GM12878 (cell line): Measurements from ENCODE around the gene ZNF626. TPM values are rescaled to one million over a fixed set of nuclear protein-coding genes. Genes with fewer than 3 reads are reported as not detected.
A peak's percentile ranks its signal among the peaks of the same experiment; 100 is the strongest.

Source experiments
- CBX5 ChIP-seq: sonication (generic); IDR thresholded peaks from 2 replicates; pipeline ENCODE4 v1.6.1; 2016; ENCODE audit warnings: low read depth, moderate library complexity, mild to moderate bottlenecking, inconsistent platforms
- DPF2 ChIP-seq: fragments of 450-650 bp; IDR thresholded peaks from 2 replicates; pipeline ENCODE4 v1.6.1; 2017; ENCODE audit warnings: mild to moderate bottlenecking
- ETV6 ChIP-seq, 2 experiments: fragments of 450-650 bp in 1 of 2; IDR thresholded peaks in 1 of 2; conservative IDR thresholded peaks in 1 of 2; 2 replicates each; pipeline ENCODE4 v1.6.1; 2014; ENCODE audit warnings: antibody characterized with exemption in 1 of 2, borderline replicate concordance in 1 of 2, low read depth in 1 of 2, mild to moderate bottlenecking in 1 of 2, moderate library complexity in 1 of 2
- FOS ChIP-seq: IDR thresholded peaks from 3 replicates; pipeline ENCODE4 v1.6.1; 2011; ENCODE audit warnings: borderline replicate concordance; ENCODE audit not compliant: insufficient read length; ENCODE audit errors: extremely low read depth
- GABPA ChIP-seq: IDR thresholded peaks from 2 replicates; pipeline ENCODE4 v1.6.1; 2014; ENCODE audit warnings: antibody characterized with exemption, low read depth, mild to moderate bottlenecking, inconsistent platforms
- JUND ChIP-seq: IDR thresholded peaks from 2 replicates; pipeline ENCODE4 v1.6.1; 2012; ENCODE audit warnings: low read depth, mild to moderate bottlenecking, low read length, improper control_type of control experiment, moderate library complexity
- POLR2A ChIP-seq: IDR thresholded peaks from 2 replicates; pipeline ENCODE4 v1.6.1; 2011; ENCODE audit warnings: low read depth, mild to moderate bottlenecking, low read length
- SIX5 ChIP-seq: IDR thresholded peaks from 2 replicates; pipeline ENCODE4 v1.6.1; 2011; ENCODE audit warnings: mild to moderate bottlenecking, low read depth, low read length, moderate library complexity; ENCODE audit not compliant: severe bottlenecking
- SMAD1 ChIP-seq: fragments of 450-650 bp; IDR thresholded peaks from 2 replicates; pipeline ENCODE4 v1.6.1; 2018; ENCODE audit warnings: mild to moderate bottlenecking, low read depth; ENCODE audit not compliant: partially characterized antibody
- SRF ChIP-seq, 2 experiments: IDR thresholded peaks; 2 replicates each; pipeline ENCODE4 v1.6.1; 2011; ENCODE audit warnings: low read depth in 2 of 2, low read length in 2 of 2, mild to moderate bottlenecking in 1 of 2, moderate library complexity in 1 of 2
- polyA plus RNA-seq, 11 experiments: library from polyadenylated mRNA; depleted of rRNA in 4 of 11; unstranded in 6 of 11; stranded (reverse) in 5 of 11; fragments of >200 nt; fragmentation: Nextera tagmentation in 4 of 11; fragmentation: Illumina TruSeq in 1 of 11; extraction: Ambion mirVana in 4 of 11; extraction: Trizol in 1 of 11; gene quantifications; 1 replicate in 1 of 11; 2 replicates in 10 of 11; pipeline versions ENCODE4 v1.2.1 to v1.2.3, GENCODE V29; 2011 to 2016; ENCODE audit warnings: inconsistent platforms in 2 of 11, missing spikeins in 2 of 11, low read depth in 1 of 11
- total RNA-seq, 4 experiments: library from RNA; depleted of rRNA in 3 of 4; stranded (reverse); fragments of >200 nt in 3 of 4; fragmentation: Illumina TruSeq in 1 of 4; extraction: Trizol in 1 of 4; gene quantifications; 2 replicates each; pipeline versions ENCODE4 v1.2.1 to v1.2.3, GENCODE V29; 2013 to 2021
- TF ChIP-seq, protein P1 (sequence below): IDR thresholded peaks from 2 replicates; pipeline ENCODE4 v1.6.1; 2012; ENCODE audit warnings: low read depth, low read length, improper control_type of control experiment
- TF ChIP-seq, protein P2 (sequence below): IDR thresholded peaks from 2 replicates; pipeline ENCODE4 v1.6.1; 2011; ENCODE audit warnings: mild to moderate bottlenecking, low read depth, low read length, moderate library complexity; ENCODE audit not compliant: insufficient replicate concordance

ZNF626 gene
- total and polyA plus RNA-seq, 10 of the 15 experiments (the other 5 are each of a cell fraction or from before 2014, with no cell fraction given) = 1.2 to 3.7 (median 1.9) TPM

DNA sequence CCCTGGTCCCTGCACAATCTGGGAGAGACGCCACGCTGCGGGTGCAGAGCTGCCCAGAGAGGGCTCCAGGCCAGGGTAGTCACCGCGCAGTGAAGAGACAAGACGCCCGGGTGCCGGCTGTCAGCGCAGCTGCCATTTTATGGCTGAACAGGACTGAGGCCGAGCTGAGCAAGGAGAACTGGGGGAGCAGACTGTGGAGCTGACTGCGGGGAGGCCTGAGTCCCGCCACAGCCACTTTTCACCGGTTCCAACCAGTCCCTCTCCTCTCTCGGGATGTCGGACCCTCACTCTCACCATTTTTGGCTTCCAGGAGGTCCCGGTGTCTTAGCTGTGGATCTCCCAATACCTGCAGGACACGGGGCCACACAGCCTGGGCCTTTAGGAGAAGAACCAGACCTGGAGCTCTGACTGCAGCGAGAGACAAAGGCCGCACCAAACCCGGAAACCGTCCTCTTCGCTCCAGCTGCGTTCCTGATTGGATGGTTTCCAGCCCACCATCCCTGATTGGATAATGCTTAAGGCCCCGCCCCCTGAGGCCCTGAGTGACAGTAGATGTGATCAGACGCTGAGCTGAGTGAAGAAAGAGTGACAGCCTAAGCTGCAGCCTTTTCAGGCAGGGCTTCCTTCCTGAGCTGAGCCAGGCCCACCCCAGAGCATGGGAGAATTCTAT is at the start of gene ZNF626 (continued):
- TF ChIP-seq SMAD1 (no peak), SIX5 (no peak), JUND (no peak), GABPA (peak; percentile 55; the same call in 1 of the 2 replicates), DPF2 (no peak), SRF (IDR thresholded peaks at IDR 0.05; ENCODE audit: low read depth in 2 of 2, low read length in 2 of 2) (peak; percentile 17 to 89; a peak in 3 of 4 replicates), POLR2A (peak; percentile 72), ETV6 (conservative IDR thresholded peaks at IDR 0.05 in 1 of 2, IDR thresholded peaks at IDR 0.05 in 1 of 2; ENCODE audit: borderline replicate concordance in 1 of 2, low read depth in 1 of 2) (no peak), CBX5 (no peak), FOS (peak; percentile 40)
- TF ChIP-seq, protein P1, sequence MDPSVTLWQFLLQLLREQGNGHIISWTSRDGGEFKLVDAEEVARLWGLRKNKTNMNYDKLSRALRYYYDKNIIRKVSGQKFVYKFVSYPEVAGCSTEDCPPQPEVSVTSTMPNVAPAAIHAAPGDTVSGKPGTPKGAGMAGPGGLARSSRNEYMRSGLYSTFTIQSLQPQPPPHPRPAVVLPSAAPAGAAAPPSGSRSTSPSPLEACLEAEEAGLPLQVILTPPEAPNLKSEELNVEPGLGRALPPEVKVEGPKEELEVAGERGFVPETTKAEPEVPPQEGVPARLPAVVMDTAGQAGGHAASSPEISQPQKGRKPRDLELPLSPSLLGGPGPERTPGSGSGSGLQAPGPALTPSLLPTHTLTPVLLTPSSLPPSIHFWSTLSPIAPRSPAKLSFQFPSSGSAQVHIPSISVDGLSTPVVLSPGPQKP = no peak
- TF ChIP-seq, protein P2, sequence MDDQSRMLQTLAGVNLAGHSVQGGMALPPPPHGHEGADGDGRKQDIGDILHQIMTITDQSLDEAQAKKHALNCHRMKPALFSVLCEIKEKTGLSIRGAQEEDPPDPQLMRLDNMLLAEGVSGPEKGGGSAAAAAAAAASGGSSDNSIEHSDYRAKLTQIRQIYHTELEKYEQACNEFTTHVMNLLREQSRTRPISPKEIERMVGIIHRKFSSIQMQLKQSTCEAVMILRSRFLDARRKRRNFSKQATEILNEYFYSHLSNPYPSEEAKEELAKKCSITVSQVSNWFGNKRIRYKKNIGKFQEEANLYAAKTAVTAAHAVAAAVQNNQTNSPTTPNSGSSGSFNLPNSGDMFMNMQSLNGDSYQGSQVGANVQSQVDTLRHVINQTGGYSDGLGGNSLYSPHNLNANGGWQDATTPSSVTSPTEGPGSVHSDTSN = peak; percentile 84
